ENCODE results near the gene EVX2. TPM values are rescaled to one million over a fixed set of nuclear protein-coding genes. Genes with fewer than 3 reads are reported as not detected.
A peak's percentile ranks its signal among the peaks of the same experiment; 100 is the strongest.

Gene EVX2
- total RNA-seq, 1 experiment from 2014 or later, result not detected

DNA sequence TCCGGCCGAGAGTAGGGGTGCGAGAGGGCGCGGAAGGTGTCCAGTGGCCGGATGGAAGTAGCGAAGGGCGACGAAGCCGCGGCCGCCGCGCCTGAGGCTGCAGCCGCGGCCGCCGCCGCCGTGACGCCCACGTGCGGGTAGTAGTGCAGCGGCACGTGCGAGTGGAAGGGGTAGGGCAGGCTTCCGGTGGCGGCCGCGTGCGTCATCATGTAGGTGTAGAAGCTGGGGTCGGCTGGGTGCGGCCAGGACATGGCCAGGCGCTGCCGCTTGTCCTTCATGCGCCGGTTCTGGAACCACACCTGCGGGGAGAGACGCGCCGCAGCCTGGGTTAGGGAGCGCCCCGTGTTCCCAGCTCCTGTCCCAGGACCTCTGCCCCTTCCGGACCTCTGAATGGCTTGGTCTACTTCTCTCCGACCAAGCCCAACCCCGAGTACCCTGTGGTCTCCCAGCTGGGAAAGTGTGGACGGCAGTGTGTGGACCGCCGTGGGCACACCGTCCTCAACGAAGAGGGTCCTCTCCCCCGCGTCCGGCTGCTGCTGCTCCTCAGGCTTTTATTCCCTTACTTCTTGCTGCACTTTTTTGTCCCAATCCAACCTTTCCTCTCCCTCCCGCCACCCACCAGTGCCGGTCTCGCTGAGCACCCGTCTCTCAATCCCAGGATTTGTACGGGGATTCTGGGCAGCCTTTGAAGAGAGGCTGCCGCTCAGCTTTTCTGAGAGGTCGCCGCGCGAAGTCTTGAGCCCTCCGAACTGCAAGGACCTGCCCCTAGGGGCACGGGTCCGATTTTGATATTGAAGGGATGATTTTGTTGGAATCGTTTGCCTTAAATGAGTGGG is 3.0 kb downstream of the EVX2 start (continued):
- TF ChIP-seq, protein P1, sequence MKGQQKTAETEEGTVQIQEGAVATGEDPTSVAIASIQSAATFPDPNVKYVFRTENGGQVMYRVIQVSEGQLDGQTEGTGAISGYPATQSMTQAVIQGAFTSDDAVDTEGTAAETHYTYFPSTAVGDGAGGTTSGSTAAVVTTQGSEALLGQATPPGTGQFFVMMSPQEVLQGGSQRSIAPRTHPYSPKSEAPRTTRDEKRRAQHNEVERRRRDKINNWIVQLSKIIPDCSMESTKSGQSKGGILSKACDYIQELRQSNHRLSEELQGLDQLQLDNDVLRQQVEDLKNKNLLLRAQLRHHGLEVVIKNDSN (CRISPR knock-in tag; IDR thresholded peaks at IDR 0.05), result peak; percentile 5; the same call in 1 of the 2 replicates
- TF ChIP-seq NR3C1 (CRISPR knock-in tag; conservative IDR thresholded peaks at IDR 0.05; ENCODE audit: low read depth), result no peak
- TF ChIP-seq, protein P2, sequence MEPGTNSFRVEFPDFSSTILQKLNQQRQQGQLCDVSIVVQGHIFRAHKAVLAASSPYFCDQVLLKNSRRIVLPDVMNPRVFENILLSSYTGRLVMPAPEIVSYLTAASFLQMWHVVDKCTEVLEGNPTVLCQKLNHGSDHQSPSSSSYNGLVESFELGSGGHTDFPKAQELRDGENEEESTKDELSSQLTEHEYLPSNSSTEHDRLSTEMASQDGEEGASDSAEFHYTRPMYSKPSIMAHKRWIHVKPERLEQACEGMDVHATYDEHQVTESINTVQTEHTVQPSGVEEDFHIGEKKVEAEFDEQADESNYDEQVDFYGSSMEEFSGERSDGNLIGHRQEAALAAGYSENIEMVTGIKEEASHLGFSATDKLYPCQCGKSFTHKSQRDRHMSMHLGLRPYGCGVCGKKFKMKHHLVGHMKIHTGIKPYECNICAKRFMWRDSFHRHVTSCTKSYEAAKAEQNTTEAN (CRISPR knock-in tag; IDR thresholded peaks at IDR 0.05), result 0 out of 2 replicates have a peak, but pooled peaks have one; percentile 54
- TF ChIP-seq, protein P3, sequence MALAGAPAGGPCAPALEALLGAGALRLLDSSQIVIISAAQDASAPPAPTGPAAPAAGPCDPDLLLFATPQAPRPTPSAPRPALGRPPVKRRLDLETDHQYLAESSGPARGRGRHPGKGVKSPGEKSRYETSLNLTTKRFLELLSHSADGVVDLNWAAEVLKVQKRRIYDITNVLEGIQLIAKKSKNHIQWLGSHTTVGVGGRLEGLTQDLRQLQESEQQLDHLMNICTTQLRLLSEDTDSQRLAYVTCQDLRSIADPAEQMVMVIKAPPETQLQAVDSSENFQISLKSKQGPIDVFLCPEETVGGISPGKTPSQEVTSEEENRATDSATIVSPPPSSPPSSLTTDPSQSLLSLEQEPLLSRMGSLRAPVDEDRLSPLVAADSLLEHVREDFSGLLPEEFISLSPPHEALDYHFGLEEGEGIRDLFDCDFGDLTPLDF (CRISPR knock-in tag; IDR thresholded peaks at IDR 0.05), result no peak

DNA sequence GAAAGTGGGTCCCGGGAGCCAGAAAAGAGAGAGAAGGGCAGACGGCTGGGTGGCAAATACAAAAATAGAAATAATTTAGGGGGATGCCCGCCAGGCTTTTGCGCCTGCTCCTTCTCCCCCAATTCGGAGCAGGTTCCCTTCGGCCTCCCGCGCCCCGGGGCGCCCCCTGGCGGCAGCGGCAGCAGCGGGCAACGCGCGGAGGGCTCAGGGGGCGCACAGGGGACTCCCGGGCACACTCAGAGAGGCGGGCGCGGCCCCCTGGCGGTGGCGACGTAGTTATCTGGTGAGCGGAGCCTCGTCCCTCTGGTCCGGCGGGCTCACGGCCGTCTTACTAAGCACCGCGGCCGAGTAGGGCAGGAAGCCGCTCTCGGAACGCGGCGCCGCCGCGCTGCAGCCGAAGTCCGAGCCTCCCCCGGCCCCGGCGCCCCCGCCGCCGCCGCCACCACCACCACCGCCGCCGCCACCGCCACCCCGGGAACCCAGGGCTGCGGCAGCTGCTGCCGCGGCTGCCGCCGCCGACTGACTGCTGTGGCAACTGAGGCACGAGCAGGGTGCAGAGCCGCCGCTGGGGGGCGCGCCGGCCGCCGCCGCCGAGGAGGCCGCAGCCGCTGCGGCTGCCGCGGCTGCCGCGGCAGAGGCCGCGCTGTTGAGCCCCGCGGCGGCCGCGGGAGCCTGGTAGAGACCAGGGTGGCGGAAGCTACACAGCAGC is 3.8 kb downstream of the EVX2 start:
- H3K4me1 Mint-ChIP-seq, result peaks cover 49% of the 10 kb centered on the region
- POLR2A ChIA-PET, result no interaction called here
- ATAC-seq (peak; percentile 77), DNase-seq (ENCODE audit: low spot score) (peak; percentile 90)
- no peak overlapping the region for H3K27ac Mint-ChIP-seq
- peaks cover 3% of the 10 kb centered on the region; the same call in 1 of the 2 replicates for H3K36me3 Mint-ChIP-seq
- CTCF ChIA-PET, result interaction anchor here (0.6 to 4.6 kb wide), 20 partner anchors 8 to 1383 kb away, joined by 3 to 56 read pairs (median 4); partner anchors contain the start of genes HOXD13 and LNPK
- H3K9me3 Mint-ChIP-seq, result no peaks in the 10 kb centered on the region
- H3K27me3 Mint-ChIP-seq (ENCODE audit: low read depth), result peaks cover 98% of the 10 kb centered on the region
- peak overlapping the region; percentile 81 for H3K4me3 Mint-ChIP-seq
- TF ChIP-seq, protein P4, sequence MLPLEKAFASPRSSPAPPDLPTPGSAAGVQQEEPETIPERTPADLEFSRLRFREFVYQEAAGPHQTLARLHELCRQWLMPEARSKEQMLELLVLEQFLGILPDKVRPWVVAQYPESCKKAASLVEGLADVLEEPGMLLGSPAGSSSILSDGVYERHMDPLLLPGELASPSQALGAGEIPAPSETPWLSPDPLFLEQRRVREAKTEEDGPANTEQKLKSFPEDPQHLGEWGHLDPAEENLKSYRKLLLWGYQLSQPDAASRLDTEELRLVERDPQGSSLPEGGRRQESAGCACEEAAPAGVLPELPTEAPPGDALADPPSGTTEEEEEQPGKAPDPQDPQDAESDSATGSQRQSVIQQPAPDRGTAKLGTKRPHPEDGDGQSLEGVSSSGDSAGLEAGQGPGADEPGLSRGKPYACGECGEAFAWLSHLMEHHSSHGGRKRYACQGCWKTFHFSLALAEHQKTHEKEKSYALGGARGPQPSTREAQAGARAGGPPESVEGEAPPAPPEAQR (CRISPR knock-in tag; IDR thresholded peaks at IDR 0.05), result 0 out of 2 replicates have a peak, but pooled peaks have one; percentile 55
- TF ChIP-seq, protein P5, sequence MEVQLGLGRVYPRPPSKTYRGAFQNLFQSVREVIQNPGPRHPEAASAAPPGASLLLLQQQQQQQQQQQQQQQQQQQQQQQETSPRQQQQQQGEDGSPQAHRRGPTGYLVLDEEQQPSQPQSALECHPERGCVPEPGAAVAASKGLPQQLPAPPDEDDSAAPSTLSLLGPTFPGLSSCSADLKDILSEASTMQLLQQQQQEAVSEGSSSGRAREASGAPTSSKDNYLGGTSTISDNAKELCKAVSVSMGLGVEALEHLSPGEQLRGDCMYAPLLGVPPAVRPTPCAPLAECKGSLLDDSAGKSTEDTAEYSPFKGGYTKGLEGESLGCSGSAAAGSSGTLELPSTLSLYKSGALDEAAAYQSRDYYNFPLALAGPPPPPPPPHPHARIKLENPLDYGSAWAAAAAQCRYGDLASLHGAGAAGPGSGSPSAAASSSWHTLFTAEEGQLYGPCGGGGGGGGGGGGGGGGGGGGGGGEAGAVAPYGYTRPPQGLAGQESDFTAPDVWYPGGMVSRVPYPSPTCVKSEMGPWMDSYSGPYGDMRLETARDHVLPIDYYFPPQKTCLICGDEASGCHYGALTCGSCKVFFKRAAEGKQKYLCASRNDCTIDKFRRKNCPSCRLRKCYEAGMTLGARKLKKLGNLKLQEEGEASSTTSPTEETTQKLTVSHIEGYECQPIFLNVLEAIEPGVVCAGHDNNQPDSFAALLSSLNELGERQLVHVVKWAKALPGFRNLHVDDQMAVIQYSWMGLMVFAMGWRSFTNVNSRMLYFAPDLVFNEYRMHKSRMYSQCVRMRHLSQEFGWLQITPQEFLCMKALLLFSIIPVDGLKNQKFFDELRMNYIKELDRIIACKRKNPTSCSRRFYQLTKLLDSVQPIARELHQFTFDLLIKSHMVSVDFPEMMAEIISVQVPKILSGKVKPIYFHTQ (CRISPR knock-in tag; IDR thresholded peaks at IDR 0.05), result no peak
- TF ChIP-seq, protein P6, sequence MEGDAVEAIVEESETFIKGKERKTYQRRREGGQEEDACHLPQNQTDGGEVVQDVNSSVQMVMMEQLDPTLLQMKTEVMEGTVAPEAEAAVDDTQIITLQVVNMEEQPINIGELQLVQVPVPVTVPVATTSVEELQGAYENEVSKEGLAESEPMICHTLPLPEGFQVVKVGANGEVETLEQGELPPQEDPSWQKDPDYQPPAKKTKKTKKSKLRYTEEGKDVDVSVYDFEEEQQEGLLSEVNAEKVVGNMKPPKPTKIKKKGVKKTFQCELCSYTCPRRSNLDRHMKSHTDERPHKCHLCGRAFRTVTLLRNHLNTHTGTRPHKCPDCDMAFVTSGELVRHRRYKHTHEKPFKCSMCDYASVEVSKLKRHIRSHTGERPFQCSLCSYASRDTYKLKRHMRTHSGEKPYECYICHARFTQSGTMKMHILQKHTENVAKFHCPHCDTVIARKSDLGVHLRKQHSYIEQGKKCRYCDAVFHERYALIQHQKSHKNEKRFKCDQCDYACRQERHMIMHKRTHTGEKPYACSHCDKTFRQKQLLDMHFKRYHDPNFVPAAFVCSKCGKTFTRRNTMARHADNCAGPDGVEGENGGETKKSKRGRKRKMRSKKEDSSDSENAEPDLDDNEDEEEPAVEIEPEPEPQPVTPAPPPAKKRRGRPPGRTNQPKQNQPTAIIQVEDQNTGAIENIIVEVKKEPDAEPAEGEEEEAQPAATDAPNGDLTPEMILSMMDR (IDR thresholded peaks at IDR 0.05), result peak; percentile 98
- TF ChIP-seq ZNF423 (CRISPR knock-in tag; IDR thresholded peaks at IDR 0.05) (peak; percentile 49; the same call in 1 of the 2 replicates), ZNF671 (CRISPR knock-in tag; IDR thresholded peaks at IDR 0.05) (no peak), TCF7 (CRISPR knock-in tag; IDR thresholded peaks at IDR 0.05; ENCODE audit: low read depth) (no peak), TEAD4 (CRISPR knock-in tag; IDR thresholded peaks at IDR 0.05) (no peak), NFYB (CRISPR knock-in tag; conservative IDR thresholded peaks at IDR 0.05; ENCODE audit: low read depth) (no peak), PRRX2 (CRISPR knock-in tag; IDR thresholded peaks at IDR 0.05) (no peak), KAT7 (CRISPR knock-in tag; IDR thresholded peaks at IDR 0.05; ENCODE audit: borderline replicate concordance) (no peak)
- TF ChIP-seq, protein P7, sequence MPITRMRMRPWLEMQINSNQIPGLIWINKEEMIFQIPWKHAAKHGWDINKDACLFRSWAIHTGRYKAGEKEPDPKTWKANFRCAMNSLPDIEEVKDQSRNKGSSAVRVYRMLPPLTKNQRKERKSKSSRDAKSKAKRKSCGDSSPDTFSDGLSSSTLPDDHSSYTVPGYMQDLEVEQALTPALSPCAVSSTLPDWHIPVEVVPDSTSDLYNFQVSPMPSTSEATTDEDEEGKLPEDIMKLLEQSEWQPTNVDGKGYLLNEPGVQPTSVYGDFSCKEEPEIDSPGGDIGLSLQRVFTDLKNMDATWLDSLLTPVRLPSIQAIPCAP (CRISPR knock-in tag; IDR thresholded peaks at IDR 0.05), result no peak
- TF ChIP-seq, protein P1 (CRISPR knock-in tag; IDR thresholded peaks at IDR 0.05), result 0 out of 2 replicates have a peak, but pooled peaks have one; percentile 7
- TF ChIP-seq, protein P8, sequence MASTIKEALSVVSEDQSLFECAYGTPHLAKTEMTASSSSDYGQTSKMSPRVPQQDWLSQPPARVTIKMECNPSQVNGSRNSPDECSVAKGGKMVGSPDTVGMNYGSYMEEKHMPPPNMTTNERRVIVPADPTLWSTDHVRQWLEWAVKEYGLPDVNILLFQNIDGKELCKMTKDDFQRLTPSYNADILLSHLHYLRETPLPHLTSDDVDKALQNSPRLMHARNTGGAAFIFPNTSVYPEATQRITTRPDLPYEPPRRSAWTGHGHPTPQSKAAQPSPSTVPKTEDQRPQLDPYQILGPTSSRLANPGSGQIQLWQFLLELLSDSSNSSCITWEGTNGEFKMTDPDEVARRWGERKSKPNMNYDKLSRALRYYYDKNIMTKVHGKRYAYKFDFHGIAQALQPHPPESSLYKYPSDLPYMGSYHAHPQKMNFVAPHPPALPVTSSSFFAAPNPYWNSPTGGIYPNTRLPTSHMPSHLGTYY (CRISPR knock-in tag; IDR thresholded peaks at IDR 0.05), result 0 out of 2 replicates have a peak, but pooled peaks have one; percentile 64
- TF ChIP-seq, protein P9, sequence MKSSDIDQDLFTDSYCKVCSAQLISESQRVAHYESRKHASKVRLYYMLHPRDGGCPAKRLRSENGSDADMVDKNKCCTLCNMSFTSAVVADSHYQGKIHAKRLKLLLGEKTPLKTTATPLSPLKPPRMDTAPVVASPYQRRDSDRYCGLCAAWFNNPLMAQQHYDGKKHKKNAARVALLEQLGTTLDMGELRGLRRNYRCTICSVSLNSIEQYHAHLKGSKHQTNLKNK (CRISPR knock-in tag; IDR thresholded peaks at IDR 0.05), result no peak

Data from WTC11 (cell line).